CD4-positive, alpha-beta T cell treated with Interleukin-15 for 1 hour (primary cell): ENCODE measurements around the gene CFAP299.

Source experiments
- DNase-seq: peaks from one replicate; pipeline ENCODE4 v3.0.0-alpha.2; 2020

CFAP299 gene

GRCh38 chr4:80873571-80873970 lies 538.0 kb downstream of the CFAP299 start:
- DNase-seq = no peak

- no peak for DNase-seq
Measured at GRCh38 chr4:80874979-80875378, 539.4 kb downstream of the CFAP299 start.

- no peak for DNase-seq
Measured at GRCh38 chr4:80875642-80876041, 540.1 kb downstream of the CFAP299 start.

- DNase-seq = no peak
Measured at GRCh38 chr4:80876810-80877209, 541.3 kb downstream of the CFAP299 start.

GRCh38 chr4:80878218-80878617 lies 542.7 kb downstream of the CFAP299 start:
- DNase-seq = no peak

- DNase-seq = no peak
Measured at GRCh38 chr4:80897537-80898303, 562.2 kb downstream of the CFAP299 start.

GRCh38 chr4:80900908-80901307 lies 565.4 kb downstream of the CFAP299 start:
- no peak for DNase-seq

- no peak for DNase-seq
Measured at GRCh38 chr4:80903020-80903419, 567.5 kb downstream of the CFAP299 start.

GRCh38 chr4:80909938-80910337 lies 574.4 kb downstream of the CFAP299 start:
- no peak for DNase-seq

- DNase-seq = no peak
Measured at GRCh38 chr4:80911458-80911857, 575.9 kb downstream of the CFAP299 start.

GRCh38 chr4:80912350-80912749 lies 576.8 kb downstream of the CFAP299 start:
- DNase-seq = no peak

GRCh38 chr4:80913381-80913780 lies 577.9 kb downstream of the CFAP299 start:
- DNase-seq = no peak

GRCh38 chr4:80916770-80917169 lies 581.2 kb downstream of the CFAP299 start:
- no peak for DNase-seq

- DNase-seq = no peak
Measured at GRCh38 chr4:80918004-80918403, 582.5 kb downstream of the CFAP299 start.

- DNase-seq = no peak
Measured at GRCh38 chr4:80921441-80921840, 585.9 kb downstream of the CFAP299 start.

GRCh38 chr4:80922941-80923340 lies 587.4 kb downstream of the CFAP299 start:
- DNase-seq = no peak

- no peak for DNase-seq
Measured at GRCh38 chr4:80925293-80925692, 589.8 kb downstream of the CFAP299 start.

GRCh38 chr4:80926446-80926845 lies 590.9 kb downstream of the CFAP299 start:
- no peak for DNase-seq

- DNase-seq = no peak
Measured at GRCh38 chr4:80926891-80927290, 591.4 kb downstream of the CFAP299 start.

GRCh38 chr4:80927420-80927819 lies 591.9 kb downstream of the CFAP299 start:
- no peak for DNase-seq

GRCh38 chr4:80931631-80932081 lies 596.1 kb downstream of the CFAP299 start:
- no peak for DNase-seq

GRCh38 chr4:80948141-80948540 lies 612.6 kb downstream of the CFAP299 start:
- DNase-seq = no peak

GRCh38 chr4:80948995-80949394 lies 613.5 kb downstream of the CFAP299 start:
- DNase-seq = no peak

- no peak for DNase-seq
Measured at GRCh38 chr4:80956421-80956820, 620.9 kb downstream of the CFAP299 start.

GRCh38 chr4:80963051-80963450 lies 627.5 kb downstream of the CFAP299 start:
- DNase-seq = no peak
